Measurements from ENCODE around the gene TUBE1.

DNA sequence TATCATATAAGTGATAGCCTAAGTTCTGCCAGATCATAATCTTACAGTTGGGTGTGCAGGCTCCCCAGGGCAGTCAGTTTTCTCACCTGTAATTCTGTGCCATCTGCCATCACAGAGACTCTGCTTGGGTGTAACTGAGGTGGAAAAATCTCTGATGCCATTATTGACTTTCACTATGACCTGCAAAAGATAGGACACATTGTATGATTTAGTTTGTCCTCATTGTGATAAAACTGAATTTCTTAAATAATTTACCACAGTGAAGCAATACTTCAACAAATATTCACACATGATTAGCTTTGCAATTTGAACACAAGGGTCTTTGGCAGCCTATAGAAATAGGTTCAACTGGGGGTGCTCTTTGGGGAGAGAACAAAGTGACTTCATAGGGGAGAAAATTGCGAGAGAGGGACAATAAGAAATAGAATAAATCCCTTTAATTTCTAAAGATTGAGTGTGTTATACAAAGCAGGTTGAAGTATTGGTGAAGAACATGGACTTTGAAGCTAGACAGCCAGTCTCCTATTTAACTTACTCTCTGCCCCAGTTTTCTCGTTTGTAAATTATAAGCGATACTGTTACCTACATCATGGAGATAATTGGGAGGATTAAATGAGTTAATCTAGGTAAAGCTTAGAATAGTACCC is 27.4 kb upstream of the TUBE1 start:
- TF ChIP-seq CTCF (IDR thresholded peaks at IDR 0.05; ENCODE audit: low read length) (no peak), EZH2phosphoT487 (IDR thresholded peaks at IDR 0.05; ENCODE audit: low read length) (no peak), EZH2 (optimal IDR thresholded peaks at IDR 0.05; ENCODE audit: low read depth, low read length) (no peak)
